H9 (cell line): ENCODE data around the gene ITGBL1. TPM values are rescaled to one million over a fixed set of nuclear protein-coding genes. Genes with fewer than 3 reads are reported as not detected.

Experiments
- DNase-seq: peaks from one replicate; pipeline ENCODE4 v3.0.0-alpha.2; 2017
- H2AFZ ChIP-seq: one replicate; pipeline ENCODE4 v1.6.1; 2013; ENCODE audit warnings: mild to moderate bottlenecking, low read length, control low read depth, moderate library complexity
- H2AK5ac ChIP-seq: 2 replicates; pipeline ENCODE4 v1.6.1; 2013; ENCODE audit warnings: low read length, control low read depth, mixed read lengths; ENCODE audit not compliant: insufficient read length
- H2BK120ac ChIP-seq: one replicate; pipeline ENCODE4 v1.6.1; 2013; ENCODE audit warnings: low read depth, mild to moderate bottlenecking, low read length, control low read depth, inconsistent platforms; ENCODE audit not compliant: poor library complexity, severe bottlenecking
- H2BK12ac ChIP-seq: 2 replicates; pipeline ENCODE4 v1.6.1; 2013; ENCODE audit warnings: low read length, control low read depth, mixed read lengths, low read depth; ENCODE audit not compliant: insufficient read length
- H2BK15ac ChIP-seq: 2 replicates; pipeline ENCODE4 v1.6.1; 2013; ENCODE audit warnings: low read depth, low read length, control low read depth
- H2BK20ac ChIP-seq: one replicate; pipeline ENCODE4 v1.6.1; 2013; ENCODE audit warnings: low read depth, mild to moderate bottlenecking, low read length, control low read depth, inconsistent platforms; ENCODE audit not compliant: poor library complexity, severe bottlenecking
- H2BK5ac ChIP-seq: 2 replicates; pipeline ENCODE4 v1.6.1; 2013; ENCODE audit warnings: low read length, control low read depth, mixed read lengths; ENCODE audit not compliant: insufficient read length
- H3K14ac ChIP-seq: 2 replicates; pipeline ENCODE4 v1.6.1; 2013; ENCODE audit warnings: low read length, control low read depth; ENCODE audit not compliant: insufficient read depth
- H3K18ac ChIP-seq: 2 replicates; pipeline ENCODE4 v1.6.1; 2013; ENCODE audit warnings: low read depth, mild to moderate bottlenecking, mixed read lengths, low read length, control low read depth; ENCODE audit not compliant: insufficient read length
- H3K23ac ChIP-seq: 2 replicates; pipeline ENCODE4 v1.6.1; 2013; ENCODE audit warnings: low read length, control low read depth, mixed read lengths, low read depth; ENCODE audit not compliant: insufficient read length
- H3K23me2 ChIP-seq: 2 replicates; pipeline ENCODE4 v1.6.1; 2013; ENCODE audit warnings: low read depth, mild to moderate bottlenecking, mixed read lengths, low read length, control low read depth; ENCODE audit not compliant: insufficient read length, poor library complexity, severe bottlenecking
- H3K27ac ChIP-seq: 2 replicates; pipeline ENCODE4 v1.5.1; 2013; ENCODE audit warnings: low read length, control low read depth, mixed read lengths, low read depth; ENCODE audit not compliant: insufficient read length
- H3K27me3 ChIP-seq: 2 replicates; pipeline ENCODE4 v1.6.1; 2013; ENCODE audit warnings: low read length, control low read depth, inconsistent platforms; ENCODE audit not compliant: insufficient read depth
- H3K4ac ChIP-seq: 2 replicates; pipeline ENCODE4 v1.6.1; 2013; ENCODE audit warnings: low read depth, mild to moderate bottlenecking, control low read depth, inconsistent platforms, low read length, moderate library complexity
- H3K4me1 ChIP-seq: 2 replicates; pipeline ENCODE4 v1.6.1; 2013; ENCODE audit warnings: low read length, control low read depth, inconsistent platforms; ENCODE audit not compliant: insufficient read depth
- H3K4me2 ChIP-seq: 2 replicates; pipeline ENCODE4 v1.6.1; 2013; ENCODE audit warnings: low read length, control low read depth, mixed read lengths; ENCODE audit not compliant: insufficient read length, insufficient read depth
- H3K56ac ChIP-seq: 2 replicates; pipeline ENCODE4 v1.6.1; 2013; ENCODE audit warnings: low read depth, mild to moderate bottlenecking, mixed read lengths, low read length, control low read depth; ENCODE audit not compliant: insufficient read length
- H3K79me1 ChIP-seq: 2 replicates; pipeline ENCODE4 v1.6.1; 2013; ENCODE audit warnings: low read depth, mild to moderate bottlenecking, moderate library complexity, low read length, control low read depth, inconsistent platforms; ENCODE audit not compliant: insufficient read depth, poor library complexity, severe bottlenecking
- H3K79me2 ChIP-seq: 2 replicates; pipeline ENCODE4 v1.6.1; 2013; ENCODE audit warnings: low read length, control low read depth, inconsistent platforms; ENCODE audit not compliant: insufficient read depth
- H3K9ac ChIP-seq: 2 replicates; pipeline ENCODE4 v1.6.1; 2013; ENCODE audit warnings: low read length, control low read depth, mixed read lengths; ENCODE audit not compliant: insufficient read length; ENCODE audit errors: extremely low read depth
- H3K9me3 ChIP-seq: one replicate; pipeline ENCODE4 v1.6.1; 2013; ENCODE audit warnings: low read depth, low read length, inconsistent platforms; ENCODE audit not compliant: control insufficient read depth
- H3T11ph ChIP-seq: one replicate; pipeline ENCODE4 v1.6.1; 2013; ENCODE audit warnings: mild to moderate bottlenecking, low read length, control low read depth, inconsistent platforms
- H4K20me1 ChIP-seq: one replicate; pipeline ENCODE4 v1.6.1; 2013; ENCODE audit not compliant: control insufficient read depth, insufficient read length, insufficient read depth
- H4K5ac ChIP-seq: 2 replicates; pipeline ENCODE4 v1.6.1; 2013; ENCODE audit warnings: low read depth, mild to moderate bottlenecking, mixed read lengths, low read length, control low read depth; ENCODE audit not compliant: insufficient read length
- H4K8ac ChIP-seq: replicated peaks from 2 replicates; pipeline ENCODE4 v1.6.1; 2013; ENCODE audit warnings: low read length, control low read depth, mixed read lengths, low read depth; ENCODE audit not compliant: insufficient read length
- H4K91ac ChIP-seq: 2 replicates; pipeline ENCODE4 v1.6.1; 2013; ENCODE audit warnings: low read depth, mild to moderate bottlenecking, moderate library complexity, mixed read lengths, low read length, control low read depth; ENCODE audit not compliant: insufficient read length
- H3K27ac Mint-ChIP-seq, 3 experiments: 2 replicates in 2 of 3; 3 replicates in 1 of 3; pipeline ENCODE4 v1.8.0; 2020 to 2021; ENCODE audit warnings: mixed read lengths in 3 of 3, mild to moderate bottlenecking in 1 of 3, moderate library complexity in 1 of 3
- H3K27me3 Mint-ChIP-seq: 2 replicates; pipeline ENCODE4 v1.8.0; 2021; ENCODE audit warnings: low read depth, mild to moderate bottlenecking, moderate library complexity, mixed read lengths
- H3K36me3 Mint-ChIP-seq, 3 experiments: 2 replicates in 2 of 3; 3 replicates in 1 of 3; pipeline ENCODE4 v1.8.0; 2020 to 2021; ENCODE audit warnings: low read depth in 3 of 3, mixed read lengths in 3 of 3; ENCODE audit not compliant: insufficient read depth in 1 of 3
- H3K4me1 Mint-ChIP-seq, 2 experiments: 2 replicates each; pipeline ENCODE4 v1.8.0; 2020; ENCODE audit warnings: mixed read lengths in 2 of 2
- H3K4me3 Mint-ChIP-seq, 2 experiments: 2 replicates in 1 of 2; 3 replicates in 1 of 2; pipeline ENCODE4 v1.8.0; 2020 to 2021; ENCODE audit warnings: mild to moderate bottlenecking in 2 of 2, mixed read lengths in 2 of 2, moderate library complexity in 1 of 2
- H3K9me3 Mint-ChIP-seq, 2 experiments: 2 replicates in 1 of 2; 3 replicates in 1 of 2; pipeline ENCODE4 v1.8.0; 2020; ENCODE audit warnings: mild to moderate bottlenecking in 2 of 2, mixed read lengths in 2 of 2, moderate library complexity in 1 of 2
- CTCF ChIP-seq: fragments of 200-600 bp; sonication (generic); conservative IDR thresholded peaks from 3 replicates; pipeline ENCODE4 v1.8.0; 2021; ENCODE audit warnings: antibody characterized with exemption, mild to moderate bottlenecking
- WGBS: extraction: QIAGEN DNeasy Blood & Tissue Kit; methylation state at CpG from one replicate; pipeline ENCODE4 v1.1.7; 2013; ENCODE audit warnings: missing lambda C conversion rate, low lambda C conversion rate, mixed read lengths; ENCODE audit not compliant: insufficient read length; ENCODE audit errors: extremely low coverage; 5-methylcytosine and 5-hydroxymethylcytosine counted together
- total RNA-seq: library from RNA; stranded (reverse); gene quantifications from 2 replicates; pipeline ENCODE4 v1.2.1, GENCODE V29; 2021

The ITGBL1 gene
- total RNA-seq, 1 experiment from 2014 or later = not detected

- Histone ChIP-seq H3K4ac (no peak overlapping the region), H3K14ac (no peak overlapping the region), H3K23ac (no peak overlapping the region), H3K4me1 (0 out of 2 replicates have a peak, but pooled peaks cover 4% of the 10 kb centered on the region), H2BK12ac (no peak overlapping the region), H4K20me1 (no peaks in the 10 kb centered on the region), H3K56ac (no peak overlapping the region), H3K18ac (no peak overlapping the region), H3K79me1 (no peaks in the 10 kb centered on the region), H3K23me2 (no peaks in the 10 kb centered on the region), H2BK120ac (no peak overlapping the region), H3K27me3 (no peaks in the 10 kb centered on the region), H2AK5ac (no peak overlapping the region), H3K4me2 (no peak overlapping the region), H3T11ph (no peak overlapping the region), H4K8ac (no peak overlapping the region), H3K9ac (no peak overlapping the region), H2BK20ac (no peak overlapping the region), H2BK15ac (no peak overlapping the region), H3K79me2 (no peaks in the 10 kb centered on the region), H2BK5ac (no peak overlapping the region), H3K9me3 (no peaks in the 10 kb centered on the region), H2AFZ (no peak overlapping the region), H4K91ac (no peak overlapping the region), H4K5ac (no peak overlapping the region), H3K27ac (no peak overlapping the region)
- Mint-ChIP-seq H3K36me3 (no peaks in the 10 kb centered on the region), H3K27me3 (peaks cover 2% of the 10 kb centered on the region), H3K9me3 (no peaks in the 10 kb centered on the region), H3K27ac (no peak overlapping the region), H3K4me3 (no peak overlapping the region), H3K4me1 (peaks cover 10 to 11% of the 10 kb centered on the region in 2 experiments)
- WGBS = no CpG with 5 or more reads among the region's 6 CpGs
- TF ChIP-seq CTCF = no peak
- no peak for DNase-seq
These were observed 43.4 kb upstream of the ITGBL1 start for GRCh38 chr13:101408992-101409656.
